Left lung (tissue), 10 donors: ENCODE results near the gene VSTM2B. TPM values are rescaled to one million over a fixed set of nuclear protein-coding genes. Genes with fewer than 3 reads are reported as not detected.
"Not testable (repeated sequence)": the region's sequence is repeated elsewhere in the genome, so short reads cannot be mapped to it uniquely, and the experiment has no call there.

Experiments
- ATAC-seq: fragments of 200-7000 bp; cut with Tn5 transposase; one replicate; pipeline ENCODE4 v1.9.1; 2020; ENCODE audit warnings: moderate library complexity
- DNase-seq, 4 donors: peaks; one replicate each; pipeline ENCODE4 v3.0.0-alpha.2; 2013 to 2020
- H3K27ac ChIP-seq, 2 donors: fragments of 200-600 bp; sonication (generic) in 1 of 2; one replicate each; pipeline versions ENCODE4 v1.5.0 to v1.8.0; 2020 to 2021
- H3K27me3 ChIP-seq, 2 donors: fragments of 200-600 bp; sonication (generic) in 1 of 2; one replicate each; pipeline versions ENCODE4 v1.5.0 to v1.8.0; 2020 to 2021
- H3K36me3 ChIP-seq, 2 donors: fragments of 200-600 bp; sonication (generic) in 1 of 2; one replicate each; pipeline versions ENCODE4 v1.5.0 to v1.8.0; 2020 to 2021
- H3K4me1 ChIP-seq, 2 donors: fragments of 200-600 bp; one replicate each; pipeline ENCODE4 v1.8.0; 2021
- H3K4me3 ChIP-seq, 2 donors: fragments of 200-600 bp; sonication (generic) in 1 of 2; one replicate each; pipeline versions ENCODE4 v1.5.0 to v1.8.0; 2020 to 2021; ENCODE audit warnings: mild to moderate bottlenecking in 1 of 2
- H3K9me3 ChIP-seq, 2 donors: fragments of 200-600 bp; sonication (generic) in 1 of 2; one replicate each; pipeline versions ENCODE4 v1.5.0 to v1.8.0; 2020 to 2021
- intact Hi-C, 2 donors: fragments of 100-400 bp; cut with DNase I; formaldehyde crosslinking; loops; one replicate each; pipeline versions ENCODE4 v1.11.2 to v1.14.2; 2022
- polyA plus RNA-seq, 6 donors: library from polyadenylated mRNA; unstranded; fragments of 120-200 nt; gene quantifications; one replicate each; pipeline ENCODE4 v1.2.1, GENCODE V29; 2013; ENCODE audit not compliant: insufficient read length in 6 of 6
- total RNA-seq, 2 donors: library from RNA; stranded (reverse); fragmentation: NEBNext Ultra II Directional; extraction: Animal tissue kit (Norgen Biotek cat#: 25700); gene quantifications; one replicate each; pipeline ENCODE4 v1.2.1, GENCODE V29; 2021
- TF ChIP-seq, protein P1 (sequence below), 2 donors: fragments of 200-600 bp; sonication (generic) in 1 of 2; IDR thresholded peaks; one replicate each; pipeline versions ENCODE4 v1.5.0 to v1.8.0; 2021; ENCODE audit warnings: antibody characterized with exemption in 2 of 2
- donor health status: DM: no; HTN: yes; CAD: no.
- donor health status: DM: no; HTN: no; CAD: no.

Gene VSTM2B
- total and polyA plus RNA-seq, 8 donors: not detected

DNA sequence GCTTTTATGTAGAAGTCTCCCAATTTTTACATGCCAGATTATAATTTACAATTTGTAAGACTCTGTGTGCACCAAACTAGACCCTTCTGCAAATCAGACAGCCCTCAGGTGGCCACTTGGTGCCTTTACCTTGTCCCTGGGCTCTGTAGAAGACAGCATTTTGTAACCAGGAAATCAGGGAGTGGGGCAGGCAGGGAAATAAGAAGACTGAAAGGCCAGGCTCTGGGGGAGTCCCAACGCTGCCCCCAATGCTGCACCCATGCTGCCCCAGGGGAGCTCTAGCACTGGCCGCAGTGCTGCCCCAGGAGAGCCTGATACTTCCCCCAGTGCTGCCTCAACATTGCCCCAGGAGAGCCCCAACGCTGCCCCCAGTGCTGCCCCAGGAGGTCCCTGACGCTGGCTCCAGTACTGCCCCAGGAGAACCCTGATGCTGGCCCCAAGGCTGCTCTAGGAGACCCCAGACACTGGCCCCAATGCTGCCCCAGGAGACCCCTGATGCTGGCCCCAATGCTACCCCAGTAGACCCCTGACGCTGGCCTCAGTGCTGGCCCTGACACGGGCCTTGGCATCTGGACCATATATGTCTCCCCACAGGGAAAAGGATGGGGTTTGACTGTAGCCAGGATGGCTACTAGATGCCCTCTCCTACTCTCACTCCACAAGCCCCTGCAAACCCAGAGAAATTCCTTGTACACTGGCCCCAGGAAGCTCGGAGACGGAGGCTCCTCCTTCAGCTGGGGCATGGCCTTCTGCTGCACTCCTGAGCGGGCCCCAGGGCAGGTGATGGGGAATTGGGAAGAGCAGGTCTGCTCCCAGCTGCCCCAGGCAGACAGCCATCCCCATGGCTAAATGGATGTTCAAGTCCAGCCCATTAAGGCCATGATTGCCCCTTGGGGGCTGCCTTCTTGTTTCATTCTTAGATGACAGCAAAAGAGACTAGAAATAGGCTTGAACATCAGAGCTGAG lies 23.6 kb downstream of the VSTM2B start:
- intact Hi-C loops: no loop called here
- Histone ChIP-seq H3K27ac (no peak overlapping the region), H3K4me3 (no peak overlapping the region), H3K4me1 (no peaks in the 10 kb centered on the region), H3K36me3 (no peaks in the 10 kb centered on the region), H3K9me3 (peaks cover 0 to 12% of the 10 kb centered on the region in 2 donors), H3K27me3 (peaks cover 0 to 31% of the 10 kb centered on the region in 2 donors)
- DNase-seq (no peak), ATAC-seq (no peak)
- TF ChIP-seq, protein P1, sequence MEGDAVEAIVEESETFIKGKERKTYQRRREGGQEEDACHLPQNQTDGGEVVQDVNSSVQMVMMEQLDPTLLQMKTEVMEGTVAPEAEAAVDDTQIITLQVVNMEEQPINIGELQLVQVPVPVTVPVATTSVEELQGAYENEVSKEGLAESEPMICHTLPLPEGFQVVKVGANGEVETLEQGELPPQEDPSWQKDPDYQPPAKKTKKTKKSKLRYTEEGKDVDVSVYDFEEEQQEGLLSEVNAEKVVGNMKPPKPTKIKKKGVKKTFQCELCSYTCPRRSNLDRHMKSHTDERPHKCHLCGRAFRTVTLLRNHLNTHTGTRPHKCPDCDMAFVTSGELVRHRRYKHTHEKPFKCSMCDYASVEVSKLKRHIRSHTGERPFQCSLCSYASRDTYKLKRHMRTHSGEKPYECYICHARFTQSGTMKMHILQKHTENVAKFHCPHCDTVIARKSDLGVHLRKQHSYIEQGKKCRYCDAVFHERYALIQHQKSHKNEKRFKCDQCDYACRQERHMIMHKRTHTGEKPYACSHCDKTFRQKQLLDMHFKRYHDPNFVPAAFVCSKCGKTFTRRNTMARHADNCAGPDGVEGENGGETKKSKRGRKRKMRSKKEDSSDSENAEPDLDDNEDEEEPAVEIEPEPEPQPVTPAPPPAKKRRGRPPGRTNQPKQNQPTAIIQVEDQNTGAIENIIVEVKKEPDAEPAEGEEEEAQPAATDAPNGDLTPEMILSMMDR (IDR thresholded peaks at IDR 0.05): no peak

DNA sequence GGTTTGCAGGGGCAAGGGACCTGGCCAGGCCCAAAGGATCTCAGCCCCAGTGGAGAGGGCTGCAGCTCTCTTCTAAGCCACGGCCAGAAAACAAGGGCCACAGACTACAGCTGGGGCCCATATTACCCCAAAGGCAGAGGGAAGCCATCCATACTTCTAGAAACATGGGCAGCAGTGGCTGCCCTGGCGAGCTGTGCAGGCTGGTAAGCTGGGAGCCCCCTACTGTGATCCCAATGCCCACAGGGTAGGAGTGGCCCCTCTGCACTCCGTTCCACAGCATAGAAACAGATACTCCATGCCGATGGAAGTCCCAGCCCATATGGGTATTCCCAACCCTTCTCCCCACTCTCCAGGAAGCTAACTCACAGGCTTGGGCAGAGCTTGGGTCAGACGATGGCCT lies 25.1 kb downstream of the VSTM2B start:
- peaks cover 0 to 20% of the 10 kb centered on the region in 2 donors for H3K27me3 ChIP-seq
- H3K36me3 ChIP-seq: no peaks in the 10 kb centered on the region
- no peak for ATAC-seq
- intact Hi-C loops: no loop called here
- DNase-seq: no peak
- no peaks in the 10 kb centered on the region for H3K4me1 ChIP-seq
- H3K27ac ChIP-seq: no peak overlapping the region
- TF ChIP-seq, protein P1 (IDR thresholded peaks at IDR 0.05): no peak
- H3K9me3 ChIP-seq: peaks cover 0 to 15% of the 10 kb centered on the region in 2 donors
- no peak overlapping the region for H3K4me3 ChIP-seq

DNA sequence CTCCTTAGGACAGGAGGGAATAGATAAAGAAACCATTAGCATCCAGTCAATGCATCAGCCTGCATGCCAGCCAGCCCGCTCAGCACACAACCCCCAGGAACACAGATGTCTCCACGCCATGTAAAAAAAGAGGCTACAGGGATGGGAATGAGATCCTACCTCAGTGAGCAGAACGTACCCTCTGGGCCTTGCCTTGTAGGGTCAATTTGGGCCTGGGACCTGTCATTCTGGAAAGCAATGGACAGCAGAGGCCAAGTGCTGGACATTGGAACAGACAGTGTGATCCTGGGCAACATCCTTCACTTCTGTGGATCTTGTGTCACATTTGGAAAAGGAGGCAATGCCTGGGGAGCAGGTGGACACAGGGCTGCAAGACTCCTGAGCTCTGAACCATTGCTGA lies 26.0 kb downstream of the VSTM2B start:
- DNase-seq: no peak
- Histone ChIP-seq H3K27ac (no peak overlapping the region), H3K9me3 (peaks cover 0 to 16% of the 10 kb centered on the region in 2 donors), H3K4me3 (no peak overlapping the region), H3K27me3 (peaks cover 0 to 14% of the 10 kb centered on the region in 2 donors), H3K36me3 (no peaks in the 10 kb centered on the region), H3K4me1 (no peaks in the 10 kb centered on the region)
- TF ChIP-seq, protein P1 (IDR thresholded peaks at IDR 0.05): no peak
- intact Hi-C loops: no loop called here
- ATAC-seq: no peak

DNA sequence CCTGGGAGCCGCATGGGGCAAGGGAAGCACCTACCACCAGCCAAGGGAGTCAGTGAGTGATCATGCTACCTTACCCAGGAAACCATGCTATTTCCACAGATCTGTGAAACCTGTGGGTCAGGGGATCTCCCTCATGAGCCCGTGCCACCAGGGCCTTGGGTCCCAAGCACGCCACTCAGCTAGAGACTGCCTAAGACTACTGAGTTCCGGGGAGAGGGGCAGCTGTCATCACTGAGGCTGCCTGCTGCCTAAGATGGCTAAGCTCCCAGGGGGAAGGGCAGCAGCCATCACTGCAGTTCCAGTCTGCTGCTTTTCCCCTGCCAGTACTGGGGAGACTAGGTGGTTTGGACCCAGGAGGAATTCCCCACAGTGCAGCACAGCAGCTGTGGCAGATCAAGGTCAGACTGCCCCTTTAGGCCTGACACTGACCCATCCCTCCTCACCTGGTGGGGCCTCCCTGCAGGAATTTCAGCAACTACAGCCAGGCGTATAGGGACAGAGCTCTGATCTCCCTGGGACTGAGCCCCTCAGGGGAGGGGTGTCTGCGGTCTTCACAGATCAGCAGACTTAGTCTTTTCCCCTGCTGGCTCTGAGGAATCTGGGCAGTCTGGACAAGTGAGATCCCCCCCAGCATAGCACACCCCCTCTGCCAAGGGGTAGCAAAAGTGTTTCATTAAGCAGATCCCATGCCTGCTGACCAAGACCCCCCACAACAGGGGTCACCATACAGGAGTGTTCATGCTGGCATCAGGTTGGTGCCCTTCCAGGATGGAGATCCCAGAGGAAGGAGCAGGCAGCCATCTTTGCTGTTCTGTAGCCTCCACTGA lies 26.9 kb downstream of the VSTM2B start:
- intact Hi-C loops: no loop called here
- TF ChIP-seq, protein P1 (IDR thresholded peaks at IDR 0.05): no peak
- Histone ChIP-seq H3K9me3 (peaks cover 0 to 24% of the 10 kb centered on the region in 2 donors), H3K36me3 (no peaks in the 10 kb centered on the region), H3K27ac (no peak overlapping the region), H3K4me1 (no peaks in the 10 kb centered on the region), H3K27me3 (peaks cover 0 to 14% of the 10 kb centered on the region in 2 donors), H3K4me3 (no peak overlapping the region)
- DNase-seq: no peak
- no peak for ATAC-seq

DNA sequence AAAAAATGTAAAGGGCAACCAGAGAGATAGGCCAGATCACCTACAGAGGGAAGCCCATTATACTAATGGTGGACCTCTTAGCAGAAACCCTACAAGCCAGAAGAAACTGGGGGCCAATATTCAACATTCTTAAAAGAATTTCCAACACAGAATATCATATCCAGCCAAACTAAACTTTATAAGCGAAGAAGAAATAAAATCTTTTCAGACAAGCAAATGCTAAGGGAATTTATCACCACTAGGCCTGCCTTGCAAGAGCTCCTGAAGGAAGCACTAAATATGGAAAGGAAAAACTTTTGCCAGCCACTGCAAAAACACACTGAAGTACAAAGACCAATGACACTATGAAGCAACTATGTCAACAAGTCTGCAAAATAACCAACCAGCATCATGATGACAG lies 28.4 kb downstream of the VSTM2B start:
- DNase-seq (no peak), ATAC-seq (no peak)
- Histone ChIP-seq H3K36me3 (no peaks in the 10 kb centered on the region), H3K4me1 (no peaks in the 10 kb centered on the region), H3K27me3 (peaks cover 0 to 14% of the 10 kb centered on the region in 2 donors), H3K9me3 (peaks cover 0 to 35% of the 10 kb centered on the region in 2 donors), H3K27ac (no peak overlapping the region), H3K4me3 (no peak overlapping the region)
- TF ChIP-seq, protein P1 (IDR thresholded peaks at IDR 0.05): no peak
- intact Hi-C loops: no loop called here

DNA sequence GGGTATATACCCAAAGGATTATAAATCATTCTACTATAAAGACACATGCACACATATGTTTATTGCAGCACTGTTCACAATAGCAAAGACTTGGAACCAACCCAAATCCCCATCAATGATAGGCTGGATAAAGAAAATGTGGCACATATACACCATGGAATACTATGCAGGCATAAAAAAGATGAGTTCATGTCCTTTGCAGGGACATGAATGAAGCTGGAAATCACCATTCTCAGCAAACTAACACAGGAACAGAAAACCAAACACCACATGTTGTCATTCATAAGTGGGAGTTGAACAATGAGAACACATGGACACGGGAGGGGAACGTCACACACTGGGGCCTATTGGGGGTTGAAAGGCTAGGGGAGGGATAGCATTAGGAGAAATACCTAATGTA lies 33.3 kb downstream of the VSTM2B start:
- not testable (repeated sequence) for ATAC-seq

More for the DNA sequence above, 33.3 kb downstream of the VSTM2B start:
- H3K27ac ChIP-seq, intact Hi-C loops, H3K4me3 ChIP-seq, H3K36me3 ChIP-seq, H3K4me1 ChIP-seq, DNase-seq: not testable (repeated sequence)
- Histone ChIP-seq H3K9me3 (peaks cover 0 to 44% of the 10 kb centered on the region in 2 donors), H3K27me3 (peaks cover 0 to 13% of the 10 kb centered on the region in 2 donors)
